Fibroblast of villous mesenchyme (primary cell): ENCODE results near the gene ADCY2. TPM values are rescaled to one million over a fixed set of nuclear protein-coding genes. Genes with fewer than 3 reads are reported as not detected.

Source experiments
- DNase-seq: peaks from one replicate; pipeline ENCODE4 v3.0.0-alpha.2; 2010; ENCODE audit warnings: low read depth
- H3K4me3 ChIP-seq: 2 replicates; pipeline ENCODE4 v1.5.1; 2011; ENCODE audit warnings: low read depth, mild to moderate bottlenecking, low read length
- total RNA-seq: library from RNA; depleted of rRNA; stranded (reverse); fragments of >200 nt; gene quantifications from 2 replicates; pipeline ENCODE4 v1.2.3, GENCODE V29; 2012
- TF ChIP-seq, protein P1 (sequence below): IDR thresholded peaks from 2 replicates; pipeline ENCODE4 v1.5.1; 2012; ENCODE audit warnings: low read depth, mild to moderate bottlenecking, low read length; ENCODE audit not compliant: insufficient read depth

ADCY2 gene
- total RNA-seq, 1 donor = under 0.01 TPM

DNA sequence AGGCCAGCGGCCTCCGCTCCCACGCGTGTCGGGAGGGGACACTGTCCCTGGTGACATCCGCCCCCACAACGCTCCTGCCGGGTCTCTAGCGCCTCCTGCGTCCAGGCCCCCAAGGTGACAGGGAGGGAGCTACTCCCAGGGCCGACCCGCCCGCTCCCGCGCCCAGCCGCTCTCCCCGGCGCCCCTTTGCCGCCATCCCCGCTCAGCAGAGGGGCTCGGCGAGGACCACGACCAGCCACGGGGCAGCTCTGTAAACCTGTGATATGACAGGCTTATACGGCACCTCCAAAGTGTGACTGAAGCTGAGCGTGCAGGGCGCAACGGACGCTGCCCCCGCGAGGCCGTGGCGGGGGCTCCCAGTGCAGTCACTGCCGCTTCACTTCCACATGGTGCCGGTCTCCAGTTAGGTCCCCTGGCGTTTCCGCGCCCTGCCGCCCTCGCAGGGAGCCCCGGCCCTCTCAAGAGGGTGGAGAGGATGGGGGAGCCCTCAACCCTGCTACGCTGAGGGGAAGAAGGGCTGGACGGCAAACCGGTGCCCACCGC, 978 bp upstream of the ADCY2 start:
- DNase-seq = no peak
- TF ChIP-seq, protein P1, sequence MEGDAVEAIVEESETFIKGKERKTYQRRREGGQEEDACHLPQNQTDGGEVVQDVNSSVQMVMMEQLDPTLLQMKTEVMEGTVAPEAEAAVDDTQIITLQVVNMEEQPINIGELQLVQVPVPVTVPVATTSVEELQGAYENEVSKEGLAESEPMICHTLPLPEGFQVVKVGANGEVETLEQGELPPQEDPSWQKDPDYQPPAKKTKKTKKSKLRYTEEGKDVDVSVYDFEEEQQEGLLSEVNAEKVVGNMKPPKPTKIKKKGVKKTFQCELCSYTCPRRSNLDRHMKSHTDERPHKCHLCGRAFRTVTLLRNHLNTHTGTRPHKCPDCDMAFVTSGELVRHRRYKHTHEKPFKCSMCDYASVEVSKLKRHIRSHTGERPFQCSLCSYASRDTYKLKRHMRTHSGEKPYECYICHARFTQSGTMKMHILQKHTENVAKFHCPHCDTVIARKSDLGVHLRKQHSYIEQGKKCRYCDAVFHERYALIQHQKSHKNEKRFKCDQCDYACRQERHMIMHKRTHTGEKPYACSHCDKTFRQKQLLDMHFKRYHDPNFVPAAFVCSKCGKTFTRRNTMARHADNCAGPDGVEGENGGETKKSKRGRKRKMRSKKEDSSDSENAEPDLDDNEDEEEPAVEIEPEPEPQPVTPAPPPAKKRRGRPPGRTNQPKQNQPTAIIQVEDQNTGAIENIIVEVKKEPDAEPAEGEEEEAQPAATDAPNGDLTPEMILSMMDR = no peak
- no peak overlapping the region for H3K4me3 ChIP-seq

DNA sequence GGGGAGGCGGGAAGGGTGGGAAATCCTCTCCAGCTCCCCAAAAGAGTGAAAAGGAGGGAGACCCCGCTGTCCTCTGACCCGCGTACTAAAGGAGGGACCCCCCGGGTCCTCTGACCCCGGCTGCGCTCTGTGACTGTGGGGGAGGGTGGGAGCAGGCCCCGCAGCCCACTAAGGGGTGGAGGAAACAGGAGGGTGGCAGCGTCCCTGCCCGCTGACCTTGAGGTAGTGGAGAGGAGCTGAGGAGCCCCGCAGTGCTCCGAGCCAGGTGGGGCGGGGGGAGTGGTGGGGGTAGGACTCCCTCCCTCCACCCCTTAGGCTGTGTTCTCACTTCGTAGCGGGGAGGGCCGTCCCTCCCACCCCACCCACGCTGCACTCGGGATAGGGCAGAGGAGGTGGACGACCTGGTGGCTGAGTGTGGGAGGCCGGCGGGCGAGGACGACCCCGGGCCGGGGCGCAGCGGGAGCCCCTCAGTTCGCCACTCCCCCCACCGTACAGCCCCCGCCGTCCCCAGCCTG, 449 bp upstream of the ADCY2 start:
- no peak overlapping the region for H3K4me3 ChIP-seq
- no peak for DNase-seq
- TF ChIP-seq, protein P1 = no peak

DNA sequence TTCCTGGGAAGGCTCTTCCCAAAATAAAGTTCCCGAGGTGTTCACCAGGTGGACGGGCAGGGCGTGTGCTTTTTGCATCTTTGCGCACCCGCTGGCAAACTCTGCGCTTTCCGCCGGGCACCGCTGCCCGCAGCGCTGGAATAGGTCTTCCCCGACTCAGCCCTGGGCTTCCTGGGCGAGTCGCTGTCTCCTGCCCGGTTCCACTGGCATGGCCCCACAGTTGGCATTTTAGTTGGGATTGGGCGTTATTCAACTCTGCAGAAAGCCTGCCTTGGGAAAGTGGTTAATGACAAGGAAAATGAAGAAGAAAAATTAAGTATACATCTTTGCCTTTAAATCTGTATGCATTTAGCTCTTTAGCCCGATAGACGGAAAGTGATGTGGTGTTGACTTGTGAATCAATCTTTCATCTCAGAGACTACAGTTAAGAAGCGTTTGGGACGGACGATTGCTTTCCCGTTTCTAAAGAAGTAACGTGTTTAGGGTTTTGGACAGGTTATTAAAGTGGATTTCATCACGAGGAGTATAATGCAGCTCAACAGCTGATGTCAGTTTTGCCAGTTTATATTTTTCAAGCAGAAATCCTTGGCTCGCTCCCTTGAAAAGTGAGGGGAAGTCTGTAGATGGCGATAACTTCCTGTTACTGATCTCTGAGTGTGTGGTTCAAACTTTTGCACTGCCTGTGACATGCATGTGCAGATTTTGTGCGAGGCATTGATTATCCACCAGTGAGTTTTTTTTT, 946 bp downstream of the ADCY2 start:
- TF ChIP-seq, protein P1 = no peak
- H3K4me3 ChIP-seq = no peak overlapping the region
- no peak for DNase-seq

DNA sequence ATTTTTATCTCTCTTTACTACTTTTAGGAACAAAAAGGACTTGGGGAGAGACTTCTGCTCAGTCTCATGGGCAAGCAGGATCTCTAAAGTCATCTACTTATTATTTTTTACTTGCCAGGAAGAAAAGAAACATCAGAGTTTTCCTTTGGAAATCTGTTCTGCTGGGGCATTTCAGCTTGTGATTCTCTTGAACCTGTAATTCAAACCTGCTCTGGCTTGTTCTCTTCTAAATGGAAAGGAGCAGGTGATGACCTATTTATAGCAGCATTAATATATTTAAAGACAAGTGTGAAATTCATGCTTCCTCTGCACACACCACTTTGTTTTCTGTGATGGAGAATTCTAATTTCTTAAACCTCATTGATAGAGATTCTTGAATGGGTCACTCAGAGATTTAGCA, 2.0 kb downstream of the ADCY2 start:
- DNase-seq = no peak
- TF ChIP-seq, protein P1 = no peak
- H3K4me3 ChIP-seq = no peak overlapping the region

DNA sequence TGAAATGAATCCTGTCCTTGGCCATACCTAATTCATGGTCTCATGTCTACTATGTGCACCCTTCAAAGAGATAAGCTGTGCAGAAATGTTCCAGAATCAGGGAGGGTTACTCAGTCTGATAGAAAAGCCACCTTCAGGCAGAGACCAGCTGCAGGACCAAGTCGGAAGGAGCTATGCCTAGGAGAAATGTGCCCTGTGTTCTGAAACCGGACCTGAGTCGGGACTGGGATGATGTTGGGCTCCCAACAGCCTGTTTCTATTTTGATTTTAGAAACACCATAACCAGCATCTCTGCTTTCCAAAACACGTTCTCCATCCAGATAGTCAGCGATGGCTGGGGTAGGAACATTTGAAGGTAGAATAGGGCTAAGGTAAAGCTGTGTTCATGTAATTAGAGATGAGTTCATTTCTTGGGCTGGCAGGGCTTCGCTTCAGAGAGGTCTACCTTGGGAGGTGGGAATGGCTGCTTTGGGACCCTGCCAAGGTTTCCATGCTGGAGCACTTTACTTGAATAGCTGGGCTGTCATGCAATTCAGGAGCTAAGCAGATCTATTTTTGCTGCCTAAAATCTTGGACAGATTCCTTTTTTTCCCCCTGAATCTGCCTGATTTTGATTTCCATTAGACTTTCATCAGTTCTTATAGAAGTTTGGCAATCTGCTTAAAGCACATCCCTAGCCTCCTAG, 2.8 kb downstream of the ADCY2 start:
- DNase-seq = no peak
- TF ChIP-seq, protein P1 = no peak
- H3K4me3 ChIP-seq = no peak overlapping the region

DNA sequence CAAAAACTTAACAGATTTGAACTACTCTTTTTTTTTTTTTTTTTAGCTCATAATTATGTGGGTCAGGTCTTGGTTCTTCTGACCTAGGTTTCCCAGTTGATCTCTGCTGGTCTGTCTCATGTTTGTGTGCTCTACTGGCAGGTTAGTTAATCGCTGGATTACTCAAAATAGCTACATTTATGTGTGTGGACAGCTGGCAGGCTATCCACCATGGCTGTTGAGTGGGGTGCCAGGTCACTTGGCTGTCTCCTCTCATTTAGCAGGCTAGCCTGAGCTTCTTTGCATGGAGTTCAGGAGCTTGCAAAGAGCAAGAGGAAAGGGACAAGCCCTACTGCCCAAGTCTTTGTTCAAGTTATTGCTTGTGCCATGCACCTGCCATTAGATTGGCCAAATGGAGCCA, 9.3 kb downstream of the ADCY2 start:
- TF ChIP-seq, protein P1 = no peak
- no peak for DNase-seq
- no peak overlapping the region for H3K4me3 ChIP-seq
